ENCODE measurements around the gene TUBB8B.
"Not testable (repeated sequence)": the region's sequence is repeated elsewhere in the genome, so short reads cannot be mapped to it uniquely, and the experiment has no call there.

DNA sequence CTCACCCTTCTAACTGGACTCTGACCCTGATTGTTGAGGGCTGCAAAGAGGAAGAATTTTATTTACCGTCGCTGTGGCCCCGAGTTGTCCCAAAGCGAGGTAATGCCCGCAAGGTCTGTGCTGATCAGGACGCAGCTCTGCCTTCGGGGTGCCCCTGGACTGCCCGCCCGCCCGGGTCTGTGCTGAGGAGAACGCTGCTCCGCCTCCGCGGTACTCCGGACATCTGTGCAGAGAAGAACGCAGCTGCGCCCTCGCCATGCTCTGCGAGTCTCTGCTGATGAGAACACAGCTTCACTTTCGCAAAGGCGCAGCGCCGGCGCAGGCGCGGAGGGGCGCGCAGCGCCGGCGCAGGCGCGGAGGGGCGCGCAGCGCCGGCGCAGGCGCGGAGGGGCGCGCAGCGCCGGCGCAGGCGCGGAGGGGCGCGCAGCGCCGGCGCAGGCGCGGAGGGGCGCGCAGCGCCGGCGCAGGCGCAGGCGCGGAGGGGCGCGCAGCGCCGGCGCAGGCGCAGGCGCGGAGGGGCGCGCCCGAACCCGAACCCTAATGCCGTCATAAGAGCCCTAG is 38.7 kb downstream of the TUBB8B start:
- TF ChIP-seq, protein P1, sequence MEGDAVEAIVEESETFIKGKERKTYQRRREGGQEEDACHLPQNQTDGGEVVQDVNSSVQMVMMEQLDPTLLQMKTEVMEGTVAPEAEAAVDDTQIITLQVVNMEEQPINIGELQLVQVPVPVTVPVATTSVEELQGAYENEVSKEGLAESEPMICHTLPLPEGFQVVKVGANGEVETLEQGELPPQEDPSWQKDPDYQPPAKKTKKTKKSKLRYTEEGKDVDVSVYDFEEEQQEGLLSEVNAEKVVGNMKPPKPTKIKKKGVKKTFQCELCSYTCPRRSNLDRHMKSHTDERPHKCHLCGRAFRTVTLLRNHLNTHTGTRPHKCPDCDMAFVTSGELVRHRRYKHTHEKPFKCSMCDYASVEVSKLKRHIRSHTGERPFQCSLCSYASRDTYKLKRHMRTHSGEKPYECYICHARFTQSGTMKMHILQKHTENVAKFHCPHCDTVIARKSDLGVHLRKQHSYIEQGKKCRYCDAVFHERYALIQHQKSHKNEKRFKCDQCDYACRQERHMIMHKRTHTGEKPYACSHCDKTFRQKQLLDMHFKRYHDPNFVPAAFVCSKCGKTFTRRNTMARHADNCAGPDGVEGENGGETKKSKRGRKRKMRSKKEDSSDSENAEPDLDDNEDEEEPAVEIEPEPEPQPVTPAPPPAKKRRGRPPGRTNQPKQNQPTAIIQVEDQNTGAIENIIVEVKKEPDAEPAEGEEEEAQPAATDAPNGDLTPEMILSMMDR (IDR thresholded peaks at IDR 0.05; ENCODE audit: poor library complexity) = not testable (repeated sequence)
- TF ChIP-seq EZH2 (IDR thresholded peaks at IDR 0.05; ENCODE audit: borderline replicate concordance) = not testable (repeated sequence)
